ENCODE measurements around the gene HIVEP3.

DNA sequence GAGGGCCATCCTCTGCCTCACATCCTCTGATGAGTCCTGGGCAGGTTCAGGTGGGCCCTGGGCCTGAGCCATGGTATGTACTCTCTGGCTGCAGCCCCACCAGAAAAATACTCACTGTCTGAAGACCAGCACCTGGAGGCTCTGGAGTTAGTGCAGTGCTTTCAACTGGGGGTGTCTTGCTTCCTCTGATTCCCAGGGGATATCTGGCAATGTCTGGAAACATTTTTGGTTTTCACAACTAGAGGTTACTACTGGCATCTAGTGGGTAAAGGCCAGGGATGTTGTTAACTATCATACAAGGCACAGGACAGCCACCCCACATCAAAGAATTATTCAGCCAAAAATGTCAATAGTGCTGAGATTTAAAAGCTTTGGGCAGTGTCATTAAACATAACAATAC lies 152.7 kb downstream of the HIVEP3 start:
- TF ChIP-seq, protein P1, sequence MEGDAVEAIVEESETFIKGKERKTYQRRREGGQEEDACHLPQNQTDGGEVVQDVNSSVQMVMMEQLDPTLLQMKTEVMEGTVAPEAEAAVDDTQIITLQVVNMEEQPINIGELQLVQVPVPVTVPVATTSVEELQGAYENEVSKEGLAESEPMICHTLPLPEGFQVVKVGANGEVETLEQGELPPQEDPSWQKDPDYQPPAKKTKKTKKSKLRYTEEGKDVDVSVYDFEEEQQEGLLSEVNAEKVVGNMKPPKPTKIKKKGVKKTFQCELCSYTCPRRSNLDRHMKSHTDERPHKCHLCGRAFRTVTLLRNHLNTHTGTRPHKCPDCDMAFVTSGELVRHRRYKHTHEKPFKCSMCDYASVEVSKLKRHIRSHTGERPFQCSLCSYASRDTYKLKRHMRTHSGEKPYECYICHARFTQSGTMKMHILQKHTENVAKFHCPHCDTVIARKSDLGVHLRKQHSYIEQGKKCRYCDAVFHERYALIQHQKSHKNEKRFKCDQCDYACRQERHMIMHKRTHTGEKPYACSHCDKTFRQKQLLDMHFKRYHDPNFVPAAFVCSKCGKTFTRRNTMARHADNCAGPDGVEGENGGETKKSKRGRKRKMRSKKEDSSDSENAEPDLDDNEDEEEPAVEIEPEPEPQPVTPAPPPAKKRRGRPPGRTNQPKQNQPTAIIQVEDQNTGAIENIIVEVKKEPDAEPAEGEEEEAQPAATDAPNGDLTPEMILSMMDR (conservative IDR thresholded peaks at IDR 0.05; ENCODE audit: low read depth, low read length): no peak
- no peak for TF ChIP-seq EZH2 (IDR thresholded peaks at IDR 0.05; ENCODE audit: borderline replicate concordance, low read depth, low read length, poor library complexity, severe bottlenecking)
